Esophagus muscularis mucosa (tissue), 4 donors: ENCODE measurements around the gene SNHG17.
"Not testable (repeated sequence)": the region's sequence is repeated elsewhere in the genome, so short reads cannot be mapped to it uniquely, and the experiment has no call there.

Experiments
- CTCF ChIP-seq, 3 experiments: fragments of 200-600 bp in 2 of 3; fragments of 450-650 bp in 1 of 3; sonication (generic) in 2 of 3; IDR thresholded peaks; one replicate each; pipeline ENCODE4 v1.5.1; 2017 to 2019; ENCODE audit warnings: antibody characterized with exemption in 3 of 3, mild to moderate bottlenecking in 2 of 3, moderate library complexity in 1 of 3
- EP300 ChIP-seq: sonication (generic); formaldehyde crosslinking; IDR thresholded peaks from one replicate; pipeline ENCODE4 v1.6.1; 2017; ENCODE audit warnings: antibody characterized with exemption
- POLR2A ChIP-seq: fragments of 450-650 bp; IDR thresholded peaks from one replicate; pipeline ENCODE4 v1.6.1; 2017; ENCODE audit warnings: antibody characterized with exemption, moderate library complexity, mild to moderate bottlenecking, low read depth
- POLR2AphosphoS5 ChIP-seq, 2 donors: sonication (generic); formaldehyde crosslinking; IDR thresholded peaks; one replicate each; pipeline ENCODE4 v1.6.1; 2017; ENCODE audit warnings: antibody characterized with exemption in 2 of 2

GRCh38 chr20:38432870-38433269 lies 2.3 kb downstream of the SNHG17 start:
- not testable (repeated sequence) for TF ChIP-seq CTCF (IDR thresholded peaks at IDR 0.05); POLR2AphosphoS5 (IDR thresholded peaks at IDR 0.05); POLR2A; EP300
